DMS153 treated with DMSO at 0.1 percent for 48 hours (cell line): ENCODE results near the gene PDHA2.
"Not testable (repeated sequence)": the region's sequence is repeated elsewhere in the genome, so short reads cannot be mapped to it uniquely, and the experiment has no call there.

ENCODE experiments used
- DNase-seq: peaks from one replicate; lab custom pipeline; 2025; ENCODE audit not compliant: unreplicated experiment; lab: John Stamatoyannopoulos, UW

PDHA2 gene

GRCh38 chr4:95839891-95840290, at the start of gene PDHA2:
Gene PDHA2 (plus strand): TSS chr4:95840093. CDS start chr4:95840151, 58 bp downstream.
- DNase-seq: no peak

GRCh38 chr4:95798003-95798402, 41.9 kb upstream of the PDHA2 start:
- DNase-seq: no peak

DNA sequence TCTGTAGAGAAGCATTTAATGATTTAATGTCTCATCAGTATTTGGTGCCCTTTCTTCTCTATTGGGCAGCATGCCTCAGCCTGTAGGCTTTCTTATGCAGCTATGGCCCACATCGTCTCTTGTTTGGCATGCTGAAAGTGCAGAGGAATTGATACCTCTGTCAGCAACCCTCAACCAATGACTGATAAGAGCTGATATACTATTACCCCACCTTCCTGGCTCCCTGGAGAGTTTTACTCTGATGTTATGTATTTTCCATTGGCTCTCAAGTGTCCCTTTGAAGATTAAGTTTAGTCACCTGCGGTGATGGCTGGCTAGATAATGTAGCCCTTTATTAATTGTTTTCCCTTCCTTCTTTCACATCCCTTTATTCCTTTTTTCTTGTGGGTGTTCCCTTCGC, 41.2 kb upstream of the PDHA2 start:
- no peak for DNase-seq

GRCh38 chr4:95821867-95822266, 18.0 kb upstream of the PDHA2 start:
- DNase-seq: no peak

DNA sequence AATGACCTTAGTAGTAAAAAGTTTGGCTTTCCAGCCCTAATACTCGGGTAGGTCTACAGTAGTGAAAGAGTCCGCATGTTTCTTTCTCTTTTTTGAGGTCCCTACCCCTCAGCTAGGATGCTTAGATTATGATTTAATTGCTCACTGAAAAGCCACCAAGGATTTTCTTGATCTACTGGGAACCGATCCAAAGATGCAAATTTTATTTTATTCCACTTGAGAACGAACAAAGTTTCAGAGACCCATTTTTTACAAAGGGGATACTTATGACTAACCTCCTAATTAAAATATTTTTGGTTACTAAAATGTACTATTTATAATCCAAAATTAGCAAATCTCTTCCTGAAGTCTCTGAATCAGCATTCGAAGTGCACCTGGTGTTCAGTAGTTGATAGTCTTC, 14.3 kb upstream of the PDHA2 start:
- DNase-seq: no peak

- no peak for DNase-seq
Observed at GRCh38 chr4:95830651-95831050, 9.2 kb upstream of the PDHA2 start.

DNA sequence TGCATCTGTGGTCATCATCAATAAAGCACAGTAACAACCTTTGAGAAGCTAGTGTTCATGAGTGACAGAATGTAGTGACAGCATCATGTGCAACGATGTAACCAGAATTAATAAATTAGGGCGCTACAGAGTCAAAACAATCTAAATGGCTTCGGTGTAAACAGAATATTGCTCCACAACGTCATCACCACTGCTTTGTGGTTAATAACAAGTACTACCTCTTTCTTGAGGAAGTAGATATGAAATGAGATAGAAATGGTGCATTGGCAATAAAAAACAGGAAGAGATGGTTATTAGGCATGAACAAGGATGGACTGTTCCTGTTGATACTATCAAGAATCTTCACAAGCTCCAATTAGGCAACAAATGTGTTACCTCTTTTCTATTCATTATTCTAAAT, 8.7 kb upstream of the PDHA2 start:
- no peak for DNase-seq

DNA sequence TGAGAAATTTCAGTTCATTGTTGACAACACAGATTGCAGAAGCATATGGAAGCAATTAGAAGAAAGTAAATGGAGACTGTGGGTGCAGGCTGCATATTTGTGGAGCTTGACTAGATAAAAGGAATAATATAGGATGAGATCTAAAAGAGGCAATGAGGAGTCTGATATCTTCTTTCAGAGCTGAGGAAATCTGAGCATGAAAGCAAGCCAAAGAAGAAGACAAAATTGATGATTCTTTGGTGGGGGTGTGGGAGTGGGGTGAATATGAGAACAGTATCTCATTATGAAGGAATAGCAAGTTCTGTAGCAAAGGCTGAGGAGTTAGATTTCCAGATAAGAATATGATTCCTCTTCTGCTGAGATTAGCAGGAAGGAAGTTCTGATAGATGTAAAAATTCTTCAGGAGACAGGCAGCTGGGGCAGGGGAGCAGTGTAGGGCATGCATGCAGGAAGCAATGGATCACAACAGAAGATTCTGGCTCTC, 6.1 kb upstream of the PDHA2 start:
- DNase-seq: no peak

DNA sequence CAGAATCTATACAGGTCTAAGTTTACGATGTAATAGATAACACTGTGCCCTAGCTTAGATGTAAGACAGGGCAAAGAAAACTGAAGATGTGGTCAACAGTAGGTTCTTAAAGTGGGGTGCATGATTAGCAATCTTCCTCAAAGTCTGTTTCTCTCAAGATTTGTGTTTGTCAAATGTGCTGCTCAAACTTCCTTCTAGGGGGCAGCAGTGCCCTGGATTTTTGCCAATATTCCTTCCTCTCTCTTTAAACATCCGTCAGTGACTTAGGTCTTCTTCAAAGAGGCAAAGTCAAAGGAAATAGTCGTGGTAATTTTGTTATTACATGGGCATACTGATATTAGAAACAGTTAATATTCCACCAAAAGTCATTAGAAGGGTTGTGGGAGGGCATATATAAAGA, 4.2 kb upstream of the PDHA2 start:
- no peak for DNase-seq

GRCh38 chr4:95838192-95838591, 1.7 kb upstream of the PDHA2 start:
- no peak for DNase-seq

DNA sequence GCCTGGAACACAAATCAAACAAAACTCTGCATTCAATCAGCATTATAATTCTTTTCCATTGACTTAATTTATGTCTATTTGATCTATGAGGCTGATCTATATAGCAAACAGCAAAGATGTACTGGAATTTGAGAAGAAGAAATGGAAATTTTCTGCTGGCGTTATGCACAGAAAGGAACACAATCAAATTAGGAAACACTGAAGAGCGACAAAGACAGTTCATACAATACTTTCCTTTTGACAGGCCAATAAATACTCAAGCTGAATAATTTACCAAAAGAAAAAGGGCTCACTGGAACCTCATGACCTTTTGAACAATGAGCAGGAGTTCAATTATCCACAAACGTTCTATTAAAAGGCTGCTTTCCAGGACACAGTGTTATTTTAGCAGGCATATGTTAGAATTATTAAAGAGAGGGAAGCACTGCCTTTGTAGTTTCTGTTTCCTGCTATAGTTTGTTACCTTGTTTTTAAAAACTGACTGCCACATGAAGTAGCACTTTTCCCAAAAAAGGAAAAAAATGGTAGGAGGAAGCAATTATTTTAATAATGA, 8.1 kb downstream of the PDHA2 start:
- no peak for DNase-seq

DNA sequence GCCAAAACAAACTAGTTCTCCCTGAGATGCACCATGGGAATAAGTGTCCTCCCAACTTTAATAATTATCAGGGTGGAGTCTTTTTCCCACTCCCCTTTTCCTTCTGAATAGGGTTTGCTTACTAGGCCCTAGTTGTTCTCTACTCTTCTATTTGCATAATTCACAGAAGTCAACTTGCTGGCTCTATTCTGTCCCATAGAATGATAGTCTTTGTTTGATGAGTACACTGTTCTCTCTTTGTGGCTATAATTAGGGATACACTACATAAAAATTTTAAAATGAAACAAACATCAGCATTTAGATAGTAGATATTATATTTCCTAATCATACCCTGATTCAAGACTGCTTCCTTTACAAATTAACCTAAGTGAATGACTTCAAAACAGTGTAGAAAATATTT, 10.3 kb downstream of the PDHA2 start:
- DNase-seq: no peak

GRCh38 chr4:95857761-95858160, 17.9 kb downstream of the PDHA2 start:
- DNase-seq: no peak

GRCh38 chr4:95867919-95868318, 28.0 kb downstream of the PDHA2 start:
- no peak for DNase-seq

DNA sequence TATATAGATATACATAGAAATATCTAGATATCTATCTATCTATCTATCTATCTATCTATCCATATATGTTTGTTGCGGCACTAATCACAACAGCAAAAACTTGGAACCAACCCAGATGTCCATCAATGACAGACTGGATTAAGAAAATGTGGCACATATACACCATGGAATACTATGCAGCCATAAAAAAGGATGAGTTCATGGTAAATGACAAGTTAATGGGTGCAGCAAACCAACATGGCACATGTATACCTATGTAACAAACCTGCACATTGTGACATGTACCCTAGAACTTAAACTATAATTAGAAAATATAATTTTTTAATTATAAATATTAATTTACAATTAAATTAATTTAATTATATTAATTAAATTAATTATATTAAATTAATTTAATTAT, 29.5 kb downstream of the PDHA2 start:
- DNase-seq: not testable (repeated sequence)

GRCh38 chr4:95869961-95870500, 30.1 kb downstream of the PDHA2 start:
- no peak for DNase-seq

DNA sequence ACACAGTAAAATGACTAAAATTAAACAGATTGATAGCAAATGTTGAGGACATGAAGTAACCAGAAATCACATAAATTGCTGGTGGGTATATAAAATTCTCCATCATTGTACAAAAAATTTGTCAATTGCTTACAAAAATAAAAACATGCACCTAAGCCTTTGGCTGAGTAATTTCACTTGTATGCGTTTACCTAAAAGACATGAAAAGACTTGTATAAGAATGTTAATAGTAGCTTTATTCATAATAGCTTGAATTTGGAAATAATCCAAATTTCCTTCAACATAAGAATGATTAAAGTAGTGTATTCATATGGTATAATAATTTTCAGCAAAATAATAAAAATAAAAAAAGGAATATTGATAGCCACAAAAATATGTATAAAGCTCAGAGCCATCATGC, 37.7 kb downstream of the PDHA2 start:
- no peak for DNase-seq

- no peak for DNase-seq
Observed at GRCh38 chr4:95887551-95887950, 47.7 kb downstream of the PDHA2 start.

GRCh38 chr4:95889662-95890061, 49.8 kb downstream of the PDHA2 start:
- DNase-seq: no peak
